PFSK-1 (cell line): Measurements from ENCODE around the gene NR6A1.

Experiments
- FOXP2 ChIP-seq: optimal IDR thresholded peaks from 2 replicates; pipeline ENCODE3; 2011; ENCODE audit warnings: borderline replicate concordance, control low read depth, inconsistent platforms; ENCODE audit not compliant: insufficient read depth; ENCODE audit errors: extremely low read length, extremely low read depth
- POLR2AphosphoS5 ChIP-seq: IDR thresholded peaks from 2 replicates; pipeline ENCODE4 v1.6.1; 2012; ENCODE audit warnings: low read depth, mild to moderate bottlenecking, control low read depth, low read length, moderate library complexity
- REST ChIP-seq, 2 experiments: IDR thresholded peaks; 2 replicates each; pipeline versions ENCODE4 v1.6.1 to v1.8.0; 2011 to 2012; ENCODE audit warnings: low read depth in 2 of 2, low read length in 2 of 2, control low read depth in 1 of 2, inconsistent platforms in 1 of 2, mild to moderate bottlenecking in 1 of 2, moderate library complexity in 1 of 2; ENCODE audit not compliant: insufficient read depth in 1 of 2
- SIN3A ChIP-seq: IDR thresholded peaks from 2 replicates; pipeline ENCODE4 v1.6.1; 2012; ENCODE audit warnings: mild to moderate bottlenecking, low read length, moderate library complexity, borderline replicate concordance; ENCODE audit not compliant: insufficient read depth
- TAF1 ChIP-seq: IDR thresholded peaks from 2 replicates; pipeline ENCODE4 v1.6.1; 2012; ENCODE audit warnings: low read length, control low read depth, borderline replicate concordance; ENCODE audit not compliant: insufficient read depth

The NR6A1 gene

GRCh38 chr9:124514125-124514524 is 257.0 kb downstream of the NR6A1 start:
- TF ChIP-seq TAF1: no peak
- no peak for TF ChIP-seq POLR2AphosphoS5
- TF ChIP-seq FOXP2: no peak
- no peak for TF ChIP-seq REST (IDR thresholded peaks at IDR 0.05; ENCODE audit: insufficient read depth in 1 of 2, low read depth in 2 of 2, low read length in 2 of 2)
- TF ChIP-seq SIN3A: no peak

- TF ChIP-seq FOXP2 (no peak), REST (IDR thresholded peaks at IDR 0.05; ENCODE audit: insufficient read depth in 1 of 2, low read depth in 2 of 2, low read length in 2 of 2) (no peak), POLR2AphosphoS5 (no peak), TAF1 (no peak), SIN3A (no peak)
These were observed 257.6 kb downstream of the NR6A1 start for GRCh38 chr9:124513376-124513994.

- TF ChIP-seq FOXP2 (no peak), TAF1 (no peak), SIN3A (no peak), POLR2AphosphoS5 (no peak), REST (IDR thresholded peaks at IDR 0.05; ENCODE audit: insufficient read depth in 1 of 2, low read depth in 2 of 2, low read length in 2 of 2) (no peak)
These were observed 258.3 kb downstream of the NR6A1 start for GRCh38 chr9:124512806-124513204.

GRCh38 chr9:124511891-124512805 is 259.0 kb downstream of the NR6A1 start:
- TF ChIP-seq POLR2AphosphoS5 (no peak), REST (IDR thresholded peaks at IDR 0.05; ENCODE audit: insufficient read depth in 1 of 2, low read depth in 2 of 2, low read length in 2 of 2) (no peak)
